ENCODE measurements around the gene TMEM135.

GRCh38 chr11:87355596-87355995 lies 317.9 kb downstream of the TMEM135 start:
- TF ChIP-seq CTCF (IDR thresholded peaks at IDR 0.05) = no peak
- TF ChIP-seq EP300 (IDR thresholded peaks at IDR 0.05; ENCODE audit: low read depth) = no peak

Data from transverse colon (tissue), 3 donors.